ENCODE data around the gene DCP1A. TPM values are rescaled to one million over a fixed set of nuclear protein-coding genes. Genes with fewer than 3 reads are reported as not detected.

DCP1A gene
- total and polyA plus RNA-seq, 2 of the 13 experiments (the other 11 are each of a cell fraction or from before 2014, with no cell fraction given): 14.2 to 41.2 TPM

DNA sequence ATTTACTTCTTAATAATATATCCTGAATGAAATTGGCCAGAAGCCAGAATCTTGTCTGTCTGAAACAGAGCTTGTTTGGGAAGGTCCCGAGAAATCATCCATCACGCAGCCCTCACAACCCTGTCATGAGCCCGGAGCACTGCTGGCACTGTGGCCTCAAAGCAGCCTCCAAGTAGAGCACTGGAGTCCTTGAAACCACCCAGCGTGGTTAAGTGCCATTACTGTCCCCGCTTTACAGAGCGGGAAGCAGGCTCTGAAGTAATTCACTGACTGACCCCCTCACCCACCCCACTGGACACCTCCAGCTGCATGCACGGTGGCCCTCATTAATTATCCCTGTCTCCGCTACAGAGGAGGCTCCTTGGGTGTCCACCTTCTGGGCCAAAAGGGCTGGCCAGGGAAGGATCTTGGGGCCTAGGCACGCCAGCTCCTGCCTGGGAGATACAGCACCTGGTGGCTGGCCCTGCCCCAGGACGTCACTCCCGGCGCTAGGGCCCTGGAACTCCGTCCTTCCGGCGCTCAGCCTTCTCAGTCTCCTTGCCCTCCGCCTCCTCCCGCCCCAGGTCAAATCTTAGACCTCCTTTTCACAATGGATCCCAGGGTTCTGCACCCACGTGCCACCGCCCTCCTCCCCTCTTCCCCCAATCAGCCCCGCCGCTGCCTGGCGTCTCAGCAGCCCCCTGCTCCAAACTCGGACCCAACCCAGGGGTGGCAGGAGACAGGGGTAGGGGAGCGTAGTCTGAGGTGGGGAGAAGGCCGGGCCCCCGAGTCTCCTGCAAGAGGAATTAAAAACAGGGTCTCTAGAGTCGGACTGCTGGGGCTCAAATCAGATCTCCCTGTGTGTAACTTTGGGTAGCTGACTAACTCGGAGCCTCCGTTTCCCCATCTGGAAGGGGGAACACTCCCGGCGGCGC, 92.6 kb downstream of the DCP1A start (continued):
- TF ChIP-seq, protein P1, sequence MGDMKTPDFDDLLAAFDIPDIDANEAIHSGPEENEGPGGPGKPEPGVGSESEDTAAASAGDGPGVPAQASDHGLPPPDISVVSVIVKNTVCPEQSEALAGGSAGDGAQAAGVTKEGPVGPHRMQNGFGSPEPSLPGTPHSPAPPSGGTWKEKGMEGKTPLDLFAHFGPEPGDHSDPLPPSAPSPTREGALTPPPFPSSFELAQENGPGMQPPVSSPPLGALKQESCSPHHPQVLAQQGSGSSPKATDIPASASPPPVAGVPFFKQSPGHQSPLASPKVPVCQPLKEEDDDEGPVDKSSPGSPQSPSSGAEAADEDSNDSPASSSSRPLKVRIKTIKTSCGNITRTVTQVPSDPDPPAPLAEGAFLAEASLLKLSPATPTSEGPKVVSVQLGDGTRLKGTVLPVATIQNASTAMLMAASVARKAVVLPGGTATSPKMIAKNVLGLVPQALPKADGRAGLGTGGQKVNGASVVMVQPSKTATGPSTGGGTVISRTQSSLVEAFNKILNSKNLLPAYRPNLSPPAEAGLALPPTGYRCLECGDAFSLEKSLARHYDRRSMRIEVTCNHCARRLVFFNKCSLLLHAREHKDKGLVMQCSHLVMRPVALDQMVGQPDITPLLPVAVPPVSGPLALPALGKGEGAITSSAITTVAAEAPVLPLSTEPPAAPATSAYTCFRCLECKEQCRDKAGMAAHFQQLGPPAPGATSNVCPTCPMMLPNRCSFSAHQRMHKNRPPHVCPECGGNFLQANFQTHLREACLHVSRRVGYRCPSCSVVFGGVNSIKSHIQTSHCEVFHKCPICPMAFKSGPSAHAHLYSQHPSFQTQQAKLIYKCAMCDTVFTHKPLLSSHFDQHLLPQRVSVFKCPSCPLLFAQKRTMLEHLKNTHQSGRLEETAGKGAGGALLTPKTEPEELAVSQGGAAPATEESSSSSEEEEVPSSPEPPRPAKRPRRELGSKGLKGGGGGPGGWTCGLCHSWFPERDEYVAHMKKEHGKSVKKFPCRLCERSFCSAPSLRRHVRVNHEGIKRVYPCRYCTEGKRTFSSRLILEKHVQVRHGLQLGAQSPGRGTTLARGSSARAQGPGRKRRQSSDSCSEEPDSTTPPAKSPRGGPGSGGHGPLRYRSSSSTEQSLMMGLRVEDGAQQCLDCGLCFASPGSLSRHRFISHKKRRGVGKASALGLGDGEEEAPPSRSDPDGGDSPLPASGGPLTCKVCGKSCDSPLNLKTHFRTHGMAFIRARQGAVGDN (CRISPR knock-in tag; IDR thresholded peaks at IDR 0.05): peak; percentile 63; the same call in 1 of the 2 replicates
- TF ChIP-seq ZSCAN20 (CRISPR knock-in tag; IDR thresholded peaks at IDR 0.05; ENCODE audit: borderline replicate concordance): 0 out of 2 replicates have a peak, but pooled peaks have one; percentile 51
- TF ChIP-seq, protein P2, sequence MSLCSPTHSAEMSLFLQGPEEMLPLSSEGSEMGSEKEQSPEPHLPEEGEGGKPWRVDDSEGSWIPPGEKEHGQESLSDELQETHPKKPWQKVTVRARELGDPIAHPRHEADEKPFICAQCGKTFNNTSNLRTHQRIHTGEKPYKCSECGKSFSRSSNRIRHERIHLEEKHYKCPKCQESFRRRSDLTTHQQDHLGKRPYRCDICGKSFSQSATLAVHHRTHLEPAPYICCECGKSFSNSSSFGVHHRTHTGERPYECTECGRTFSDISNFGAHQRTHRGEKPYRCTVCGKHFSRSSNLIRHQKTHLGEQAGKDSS (CRISPR knock-in tag; IDR thresholded peaks at IDR 0.05; ENCODE audit: borderline replicate concordance, low read depth): peak; percentile 66; the same call in 1 of the 2 replicates
- TF ChIP-seq AHR (CRISPR knock-in tag; IDR thresholded peaks at IDR 0.05): 0 out of 2 replicates have a peak, but pooled peaks have one; percentile 4
- TF ChIP-seq, protein P3, sequence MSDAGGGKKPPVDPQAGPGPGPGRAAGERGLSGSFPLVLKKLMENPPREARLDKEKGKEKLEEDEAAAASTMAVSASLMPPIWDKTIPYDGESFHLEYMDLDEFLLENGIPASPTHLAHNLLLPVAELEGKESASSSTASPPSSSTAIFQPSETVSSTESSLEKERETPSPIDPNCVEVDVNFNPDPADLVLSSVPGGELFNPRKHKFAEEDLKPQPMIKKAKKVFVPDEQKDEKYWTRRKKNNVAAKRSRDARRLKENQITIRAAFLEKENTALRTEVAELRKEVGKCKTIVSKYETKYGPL (CRISPR knock-in tag; IDR thresholded peaks at IDR 0.05): no peak
- peak; percentile 31; the same call in 1 of the 2 replicates for TF ChIP-seq ZNF501 (CRISPR knock-in tag; IDR thresholded peaks at IDR 0.05)
- TF ChIP-seq GABPB1 (CRISPR knock-in tag; IDR thresholded peaks at IDR 0.05): peak; percentile 60; the same call in 1 of the 2 replicates
- TF ChIP-seq ZHX2 (IDR thresholded peaks at IDR 0.05; ENCODE audit: low read depth): no peak
- TF ChIP-seq ZHX2 (CRISPR knock-in tag; IDR thresholded peaks at IDR 0.05; ENCODE audit: borderline replicate concordance): peak; percentile 51; the same call in 1 of the 2 replicates
- TF ChIP-seq PAXIP1 (CRISPR knock-in tag; conservative IDR thresholded peaks at IDR 0.05): 0 out of 2 replicates have a peak, but pooled peaks have one; percentile 1
- TF ChIP-seq HNRNPL (IDR thresholded peaks at IDR 0.05; ENCODE audit: low read depth, low read length): 0 out of 2 replicates have a peak, but pooled peaks have one; percentile 47
